Immature natural killer cell (primary cell): ENCODE measurements around the gene C19orf85. TPM values are rescaled to one million over a fixed set of nuclear protein-coding genes. Genes with fewer than 3 reads are reported as not detected.

ENCODE experiments used
- DNase-seq, 3 donors: peaks; one replicate each; pipeline ENCODE4 v3.0.0; 2022; ENCODE audit warnings: mixed read lengths in 1 of 3
- H3K27ac Mint-ChIP-seq, 6 donors: one replicate each; pipeline ENCODE4 v1.8.0; 2020; ENCODE audit warnings: mixed read lengths in 6 of 6, mild to moderate bottlenecking in 5 of 6, inconsistent platforms in 4 of 6, moderate library complexity in 3 of 6
- H3K27me3 Mint-ChIP-seq, 3 donors: one replicate each; pipeline ENCODE4 v1.8.0; 2020 to 2021; ENCODE audit warnings: low read depth in 3 of 3, mild to moderate bottlenecking in 3 of 3, mixed read lengths in 3 of 3, moderate library complexity in 3 of 3, inconsistent platforms in 1 of 3
- H3K36me3 Mint-ChIP-seq, 3 donors: one replicate each; pipeline ENCODE4 v1.8.0; 2020; ENCODE audit warnings: mixed read lengths in 3 of 3, inconsistent platforms in 2 of 3, mild to moderate bottlenecking in 2 of 3
- H3K4me1 Mint-ChIP-seq, 2 donors: one replicate each; pipeline ENCODE4 v1.8.0; 2020; ENCODE audit warnings: inconsistent platforms in 2 of 2, mild to moderate bottlenecking in 2 of 2, mixed read lengths in 2 of 2, moderate library complexity in 1 of 2
- H3K4me3 Mint-ChIP-seq, 5 donors: one replicate each; pipeline ENCODE4 v1.8.0; 2020; ENCODE audit warnings: mild to moderate bottlenecking in 5 of 5, mixed read lengths in 5 of 5, inconsistent platforms in 3 of 5, moderate library complexity in 3 of 5
- H3K9me3 Mint-ChIP-seq, 6 donors: one replicate each; pipeline ENCODE4 v1.8.0; 2020; ENCODE audit warnings: mild to moderate bottlenecking in 6 of 6, mixed read lengths in 6 of 6, inconsistent platforms in 4 of 6, moderate library complexity in 3 of 6
- polyA plus RNA-seq, 3 donors: library from polyadenylated mRNA; unstranded; fragments of 300-500 nt; fragmentation: Illumina TruSeq; gene quantifications; one replicate each; pipeline ENCODE4 v1.2.3, GENCODE V29; 2021

Gene C19orf85
- polyA plus RNA-seq, 3 donors from 2014 or later: not detected

- H3K27ac Mint-ChIP-seq: no peak overlapping the region
- no peak for DNase-seq
These were observed 22.1 kb downstream of the C19orf85 start for GRCh38 chr19:55442372-55442961.

GRCh38 chr19:55441692-55442321 lies 22.7 kb downstream of the C19orf85 start:
- Mint-ChIP-seq H3K27ac (peak overlapping the region in 1 of 6 donors; percentile 25), H3K4me1 (peaks cover 16 to 18% of the 10 kb centered on the region in 2 donors), H3K36me3 (peaks cover 0 to 4% (median 3%) of the 10 kb centered on the region in 3 donors), H3K9me3 (peaks cover 0 to 2% (median 0%) of the 10 kb centered on the region in 6 donors), H3K27me3 (peaks cover 26 to 55% (median 33%) of the 10 kb centered on the region in 3 donors), H3K4me3 (peak overlapping the region; percentile 5 to 54 (median 29))
- no peak for DNase-seq

More at GRCh38 chr19:55442372-55442961, 22.1 kb downstream of the C19orf85 start:
- H3K27me3 Mint-ChIP-seq: peaks cover 22 to 51% (median 33%) of the 10 kb centered on the region in 3 donors
- peaks cover 16 to 18% of the 10 kb centered on the region in 2 donors for H3K4me1 Mint-ChIP-seq
- no peak overlapping the region for H3K4me3 Mint-ChIP-seq
- H3K9me3 Mint-ChIP-seq: peaks cover 0 to 2% (median 0%) of the 10 kb centered on the region in 6 donors
- H3K36me3 Mint-ChIP-seq: peaks cover 0 to 4% (median 3%) of the 10 kb centered on the region in 3 donors

- no peak for DNase-seq
- peak overlapping the region; percentile 16 to 66 (median 51) for H3K4me3 Mint-ChIP-seq
- H3K27me3 Mint-ChIP-seq: peaks cover 29 to 55% (median 33%) of the 10 kb centered on the region in 3 donors
- H3K27ac Mint-ChIP-seq: peak overlapping the region in 2 of 6 donors; percentile 25 to 33
- H3K9me3 Mint-ChIP-seq: peaks cover 0 to 2% (median 0%) of the 10 kb centered on the region in 6 donors
- peaks cover 0 to 4% (median 3%) of the 10 kb centered on the region in 3 donors for H3K36me3 Mint-ChIP-seq
- peaks cover 16 to 18% of the 10 kb centered on the region in 2 donors for H3K4me1 Mint-ChIP-seq
These were observed 23.2 kb downstream of the C19orf85 start for GRCh38 chr19:55441319-55441691.

- Mint-ChIP-seq H3K27ac (peak overlapping the region in 1 of 6 donors; percentile 28), H3K27me3 (peaks cover 29 to 52% (median 33%) of the 10 kb centered on the region in 3 donors), H3K4me1 (peaks cover 16 to 18% of the 10 kb centered on the region in 2 donors), H3K36me3 (peaks cover 0 to 4% (median 3%) of the 10 kb centered on the region in 3 donors), H3K9me3 (peaks cover 0 to 2% (median 0%) of the 10 kb centered on the region in 6 donors), H3K4me3 (peak overlapping the region; percentile 15 to 66 (median 51))
- peak in 1 of 3 donors; percentile 17 for DNase-seq
These were observed 24.0 kb downstream of the C19orf85 start for GRCh38 chr19:55440411-55441105.

- Mint-ChIP-seq H3K27me3 (peaks cover 25 to 46% (median 27%) of the 10 kb centered on the region in 3 donors), H3K36me3 (peaks cover 0 to 4% (median 0%) of the 10 kb centered on the region in 3 donors), H3K4me3 (peak overlapping the region in 1 of 5 donors; percentile 12), H3K4me1 (peaks cover 16 to 18% of the 10 kb centered on the region in 2 donors), H3K27ac (no peak overlapping the region), H3K9me3 (no peaks in the 10 kb centered on the region)
- DNase-seq: no peak
These were observed 25.5 kb downstream of the C19orf85 start for GRCh38 chr19:55439052-55439451.

- Mint-ChIP-seq H3K27me3 (peaks cover 20 to 35% (median 21%) of the 10 kb centered on the region in 3 donors), H3K4me3 (no peak overlapping the region), H3K9me3 (no peaks in the 10 kb centered on the region), H3K27ac (no peak overlapping the region), H3K36me3 (peaks cover 0 to 4% (median 0%) of the 10 kb centered on the region in 3 donors), H3K4me1 (peaks cover 15 to 18% of the 10 kb centered on the region in 2 donors)
- no peak for DNase-seq
These were observed 27.1 kb downstream of the C19orf85 start for GRCh38 chr19:55437410-55437809.

GRCh38 chr19:55436847-55437246 lies 27.7 kb downstream of the C19orf85 start:
- Mint-ChIP-seq H3K4me1 (peaks cover 15 to 18% of the 10 kb centered on the region in 2 donors), H3K36me3 (peaks cover 0 to 4% (median 0%) of the 10 kb centered on the region in 3 donors), H3K9me3 (no peaks in the 10 kb centered on the region), H3K27ac (no peak overlapping the region), H3K4me3 (no peak overlapping the region), H3K27me3 (peaks cover 21 to 35% (median 24%) of the 10 kb centered on the region in 3 donors)
- DNase-seq: no peak

GRCh38 chr19:55435020-55435419 lies 29.5 kb downstream of the C19orf85 start:
- Mint-ChIP-seq H3K36me3 (no peaks in the 10 kb centered on the region), H3K4me1 (peaks cover 2 to 3% of the 10 kb centered on the region in 2 donors), H3K4me3 (no peak overlapping the region), H3K9me3 (peaks cover 0 to 2% (median 0%) of the 10 kb centered on the region in 6 donors), H3K27me3 (peaks cover 12 to 25% (median 24%) of the 10 kb centered on the region in 3 donors), H3K27ac (no peak overlapping the region)
- DNase-seq: no peak

- no peak for DNase-seq
- Mint-ChIP-seq H3K4me3 (no peak overlapping the region), H3K27me3 (peaks cover 7 to 25% (median 24%) of the 10 kb centered on the region in 3 donors), H3K4me1 (no peaks in the 10 kb centered on the region), H3K9me3 (peaks cover 0 to 2% (median 0%) of the 10 kb centered on the region in 6 donors), H3K36me3 (no peaks in the 10 kb centered on the region), H3K27ac (no peak overlapping the region)
These were observed 30.1 kb downstream of the C19orf85 start for GRCh38 chr19:55434356-55434919.

- no peak for DNase-seq
- no peaks in the 10 kb centered on the region for H3K4me1 Mint-ChIP-seq
- no peak overlapping the region for H3K27ac Mint-ChIP-seq
- H3K4me3 Mint-ChIP-seq: no peak overlapping the region
- peaks cover 7 to 24% (median 14%) of the 10 kb centered on the region in 3 donors for H3K27me3 Mint-ChIP-seq
- no peaks in the 10 kb centered on the region for H3K36me3 Mint-ChIP-seq
- peaks cover 0 to 2% (median 0%) of the 10 kb centered on the region in 6 donors for H3K9me3 Mint-ChIP-seq
These were observed 31.3 kb downstream of the C19orf85 start for GRCh38 chr19:55433292-55433691.

GRCh38 chr19:55432241-55432959 lies 32.2 kb downstream of the C19orf85 start:
- peaks cover 0 to 2% (median 0%) of the 10 kb centered on the region in 6 donors for H3K9me3 Mint-ChIP-seq
- H3K27me3 Mint-ChIP-seq: peaks cover 7 to 24% (median 14%) of the 10 kb centered on the region in 3 donors

GRCh38 chr19:55431183-55431582 lies 33.4 kb downstream of the C19orf85 start:
- Mint-ChIP-seq H3K36me3 (no peaks in the 10 kb centered on the region), H3K4me3 (no peak overlapping the region), H3K4me1 (no peaks in the 10 kb centered on the region), H3K9me3 (peaks cover 0 to 2% (median 0%) of the 10 kb centered on the region in 6 donors), H3K27me3 (peaks cover 7 to 17% (median 10%) of the 10 kb centered on the region in 3 donors), H3K27ac (no peak overlapping the region)
- no peak for DNase-seq

More at GRCh38 chr19:55432241-55432959, 32.2 kb downstream of the C19orf85 start:
- DNase-seq: no peak
- Mint-ChIP-seq H3K4me3 (no peak overlapping the region), H3K4me1 (no peaks in the 10 kb centered on the region), H3K36me3 (no peaks in the 10 kb centered on the region), H3K27ac (no peak overlapping the region)

GRCh38 chr19:55426042-55426441 lies 38.5 kb downstream of the C19orf85 start:
- Mint-ChIP-seq H3K27me3 (peaks cover 3 to 15% (median 8%) of the 10 kb centered on the region in 3 donors), H3K4me1 (peaks cover 5 to 7% of the 10 kb centered on the region in 2 donors), H3K27ac (no peak overlapping the region), H3K9me3 (peaks cover 0 to 2% (median 0%) of the 10 kb centered on the region in 6 donors), H3K4me3 (no peak overlapping the region), H3K36me3 (no peaks in the 10 kb centered on the region)
- DNase-seq: no peak
